Fibroblast of skin of left quadriceps (primary cell): ENCODE results near the gene EPHB1.

Source experiments
- DNase-seq, 2 experiments: peaks; one replicate each; pipeline ENCODE4 v3.0.0-alpha.2; 2013; ENCODE audit warnings: low read depth in 2 of 2

Gene EPHB1

DNA sequence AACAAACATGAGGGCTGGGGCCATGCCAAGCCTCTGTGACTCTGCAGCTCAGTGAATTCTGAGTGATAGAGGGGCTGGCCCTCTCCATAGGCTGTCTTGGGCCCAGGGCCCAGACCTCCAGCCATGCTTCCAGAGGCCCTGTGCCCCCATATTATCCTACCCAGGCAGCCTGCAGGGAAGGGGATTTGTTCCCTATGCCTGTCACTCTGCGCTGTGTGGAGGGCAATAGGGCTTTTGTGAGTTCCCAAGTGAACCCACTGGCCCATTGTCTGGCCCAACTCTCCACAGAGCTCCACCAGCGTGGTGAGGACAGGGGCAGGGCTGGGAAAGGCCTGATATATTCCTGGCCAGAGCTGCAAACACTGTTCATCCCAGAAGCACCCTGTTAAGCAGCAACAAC lies 113.2 kb downstream of the EPHB1 start:
- no peak for DNase-seq

DNA sequence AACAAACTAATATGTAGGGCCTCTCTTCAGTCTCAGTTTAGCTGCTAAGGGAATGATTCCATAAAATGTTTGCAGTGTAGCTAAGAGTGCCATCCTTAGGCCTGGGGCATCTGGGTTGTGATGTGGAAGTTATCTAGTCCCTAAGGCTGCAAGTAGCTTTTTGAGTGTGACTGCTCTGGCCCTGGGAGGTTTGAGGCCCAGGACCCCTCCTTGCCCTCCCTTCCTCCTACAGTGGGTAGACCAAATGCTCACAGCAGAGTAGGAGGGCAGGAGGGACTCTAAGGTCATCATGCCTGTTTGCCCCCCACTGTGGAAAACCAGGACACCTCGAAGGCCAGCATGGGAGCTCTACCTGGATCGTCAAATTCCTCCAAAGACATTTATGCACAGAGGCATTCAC lies 115.0 kb downstream of the EPHB1 start:
- no peak for DNase-seq

DNA sequence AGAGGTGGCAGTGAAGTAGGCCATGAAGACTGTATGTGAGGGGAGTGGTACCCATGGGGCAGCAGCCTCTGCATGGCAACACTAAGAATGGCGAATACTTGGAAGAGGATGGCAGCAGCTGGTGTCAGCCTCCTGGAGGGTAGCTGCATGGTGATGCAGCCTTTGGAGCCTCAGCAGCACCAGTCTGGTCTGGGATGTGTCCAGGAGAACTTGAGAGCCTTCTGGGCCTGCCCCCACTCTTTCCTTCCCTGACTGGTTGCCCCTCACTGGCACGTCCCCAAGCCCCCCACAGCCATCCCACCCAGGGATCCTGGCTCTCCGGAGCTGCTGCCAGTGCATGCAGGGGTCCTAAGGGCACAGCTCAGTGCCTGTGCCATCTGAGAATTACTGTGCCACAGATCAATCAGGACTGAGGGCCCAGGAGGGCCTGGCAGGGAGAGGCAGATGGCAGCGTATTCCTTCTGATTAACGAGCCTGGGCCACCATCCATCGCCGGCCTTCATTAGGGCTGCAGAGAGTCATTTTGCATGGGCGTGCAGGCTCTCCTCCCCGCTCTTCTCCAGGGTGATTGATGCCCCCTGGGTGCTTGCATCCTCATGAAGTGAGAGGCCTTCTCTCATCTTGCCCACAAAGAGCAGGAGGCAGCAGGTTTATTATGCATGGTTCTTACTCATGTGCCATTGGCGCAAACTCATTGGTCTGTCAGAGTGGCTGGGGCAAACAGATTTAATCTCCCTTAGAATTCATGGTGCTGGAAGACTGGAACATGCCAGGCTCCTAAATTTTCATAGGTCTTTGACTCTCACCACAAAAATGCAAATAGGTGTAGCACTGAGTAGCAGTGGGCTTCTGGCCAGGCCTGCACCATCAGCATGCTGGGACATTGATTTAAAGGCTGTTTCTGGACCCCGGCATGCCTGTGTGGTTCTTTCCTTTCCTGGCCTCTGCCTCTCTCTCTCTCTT lies 116.8 kb downstream of the EPHB1 start:
- DNase-seq: no peak

DNA sequence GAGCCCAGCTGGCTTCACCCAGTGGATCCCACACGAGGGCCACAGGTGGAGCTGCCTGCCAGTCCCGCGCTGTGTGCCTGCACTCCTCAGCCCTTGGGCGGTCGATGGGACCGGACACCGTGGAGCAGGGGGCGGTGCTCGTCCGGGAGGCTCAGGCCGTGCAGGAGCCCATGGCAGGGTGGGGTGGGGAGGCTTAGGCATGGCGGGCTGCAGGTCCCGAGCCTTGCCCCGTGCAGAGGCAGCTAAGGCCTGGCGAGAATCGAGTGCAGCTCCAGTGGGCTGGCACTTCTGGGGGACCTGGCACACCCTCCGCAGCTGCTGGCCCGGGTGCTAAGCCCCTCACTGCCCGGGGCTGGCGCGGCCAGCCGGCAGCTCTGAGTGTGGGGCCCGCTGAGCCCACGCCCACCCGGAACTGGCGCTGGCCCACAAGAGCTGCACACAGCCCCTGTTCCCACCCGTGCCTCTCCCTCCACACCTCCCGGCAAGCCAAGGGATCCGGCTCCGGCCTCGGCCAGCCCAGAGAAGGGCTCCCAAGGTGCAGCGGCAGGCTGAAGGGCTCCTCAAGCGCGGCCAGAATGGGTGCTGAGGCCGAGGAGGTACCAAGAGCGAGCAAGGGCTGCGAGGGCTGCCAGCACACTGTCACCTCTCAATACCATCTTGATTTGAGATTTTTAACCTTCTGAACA lies 121.4 kb downstream of the EPHB1 start:
- DNase-seq: no peak

DNA sequence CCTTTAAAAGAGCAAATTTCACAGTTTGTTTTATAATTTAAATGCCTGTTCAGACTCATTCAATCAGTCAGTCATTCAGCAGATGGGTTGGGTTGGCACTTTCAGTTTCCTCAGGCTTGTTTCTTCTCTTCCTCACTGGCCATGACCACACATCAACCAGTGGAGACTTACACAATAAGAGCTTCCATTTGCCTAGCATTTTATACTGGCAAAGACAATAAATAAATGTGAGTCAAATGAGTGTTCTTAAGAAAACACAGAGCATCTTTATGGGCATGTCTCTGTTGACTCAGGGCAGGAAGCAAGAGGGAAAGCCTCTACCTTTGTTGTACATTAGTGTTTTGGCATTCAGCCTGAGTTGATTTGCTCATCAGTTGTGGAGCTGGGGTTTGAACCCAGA lies 122.6 kb downstream of the EPHB1 start:
- no peak for DNase-seq

DNA sequence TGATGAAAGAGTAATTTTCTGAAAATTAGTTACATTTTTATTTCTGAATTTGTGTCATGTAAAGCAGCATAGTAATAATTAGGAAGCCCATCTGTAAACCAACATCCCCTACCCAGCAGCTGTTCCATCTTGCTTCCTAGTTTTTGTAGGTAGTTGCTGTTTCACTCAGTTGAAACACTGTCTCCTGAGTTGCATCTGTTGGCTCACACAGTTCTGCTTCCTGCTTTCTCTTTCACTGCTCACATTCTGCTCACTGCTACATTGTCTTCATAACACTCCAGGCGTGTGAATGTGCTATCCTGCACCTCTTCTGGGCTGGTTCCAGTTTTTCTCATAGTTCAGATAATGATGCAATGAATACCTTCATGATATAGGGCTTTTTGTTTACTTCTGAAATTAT lies 123.4 kb downstream of the EPHB1 start:
- no peak for DNase-seq

DNA sequence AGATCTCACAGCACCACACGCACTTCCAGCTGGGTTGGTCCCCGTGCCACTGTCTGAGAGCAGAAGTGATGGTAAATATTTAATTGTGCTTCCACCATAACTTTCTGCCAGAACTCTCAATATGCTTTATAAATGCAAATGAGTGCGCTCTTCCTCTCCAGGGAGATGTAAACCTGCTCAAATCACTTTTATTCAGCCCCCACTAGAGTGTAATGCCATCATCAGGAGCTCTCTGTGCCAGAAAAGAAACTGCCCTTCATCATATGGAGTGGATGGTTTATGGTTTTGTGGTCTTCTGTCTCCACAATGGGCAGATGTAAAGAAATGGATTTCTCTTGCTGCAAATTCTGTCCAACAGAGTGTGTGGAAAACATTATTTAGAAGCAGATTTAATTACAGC lies 127.0 kb downstream of the EPHB1 start:
- DNase-seq: no peak

DNA sequence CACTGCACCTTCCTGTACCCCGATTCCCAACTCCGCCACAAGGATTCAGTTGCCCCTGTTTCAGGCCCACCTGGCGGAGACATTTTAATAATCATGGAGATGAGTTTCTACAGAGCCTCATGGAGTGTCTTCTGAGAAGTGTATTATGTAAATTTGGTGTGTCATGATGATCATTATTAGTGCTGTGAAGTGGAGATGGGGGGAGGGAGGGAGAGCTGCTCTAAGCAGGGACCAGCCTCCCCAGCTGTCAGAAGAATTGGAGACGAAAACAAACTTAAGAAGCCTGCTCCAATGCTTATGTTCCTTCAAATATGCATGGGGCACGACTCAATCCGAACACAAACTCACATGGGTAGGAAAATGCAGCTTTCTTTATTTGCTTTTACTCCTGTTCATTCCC lies 127.8 kb downstream of the EPHB1 start:
- DNase-seq: no peak

DNA sequence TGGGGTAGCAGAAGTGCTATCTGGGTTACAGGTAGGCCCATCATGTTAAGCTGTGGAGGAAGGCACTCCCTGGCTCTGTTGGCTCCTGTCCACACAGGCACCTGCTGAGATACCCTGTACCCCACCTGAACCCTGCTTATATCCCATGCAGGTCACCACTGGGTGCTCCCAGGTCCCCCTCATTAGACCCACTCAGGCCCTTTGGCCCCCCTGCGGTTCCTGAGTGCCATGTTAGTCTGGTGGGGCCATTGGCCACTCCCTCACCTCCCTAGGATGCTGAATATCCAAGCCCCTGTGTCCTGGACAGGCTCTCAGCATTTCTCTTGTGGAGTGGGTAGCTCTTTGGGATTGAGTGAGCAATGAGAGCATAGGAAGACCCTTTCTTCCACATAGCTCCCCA lies 128.2 kb downstream of the EPHB1 start:
- DNase-seq: no peak

DNA sequence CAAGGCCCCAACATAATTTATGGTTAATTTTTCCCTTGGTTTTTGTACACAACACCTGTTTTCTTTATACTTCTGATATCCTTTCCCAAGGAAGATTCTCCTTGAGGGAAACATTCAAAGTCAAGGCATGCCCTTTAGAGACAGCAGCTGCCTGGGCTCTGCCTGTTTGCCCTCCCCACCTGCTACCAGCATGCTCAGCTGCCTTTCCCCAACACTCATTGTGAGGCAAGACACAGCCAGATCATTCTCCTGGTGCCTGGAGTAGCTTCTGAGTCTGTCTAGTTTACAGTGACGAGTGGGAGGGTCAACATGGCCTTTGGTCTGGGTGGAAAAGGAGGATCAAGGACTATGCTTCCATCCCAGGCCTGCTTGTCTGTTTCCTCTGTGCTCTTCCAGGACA lies 132.5 kb downstream of the EPHB1 start:
- no peak for DNase-seq

DNA sequence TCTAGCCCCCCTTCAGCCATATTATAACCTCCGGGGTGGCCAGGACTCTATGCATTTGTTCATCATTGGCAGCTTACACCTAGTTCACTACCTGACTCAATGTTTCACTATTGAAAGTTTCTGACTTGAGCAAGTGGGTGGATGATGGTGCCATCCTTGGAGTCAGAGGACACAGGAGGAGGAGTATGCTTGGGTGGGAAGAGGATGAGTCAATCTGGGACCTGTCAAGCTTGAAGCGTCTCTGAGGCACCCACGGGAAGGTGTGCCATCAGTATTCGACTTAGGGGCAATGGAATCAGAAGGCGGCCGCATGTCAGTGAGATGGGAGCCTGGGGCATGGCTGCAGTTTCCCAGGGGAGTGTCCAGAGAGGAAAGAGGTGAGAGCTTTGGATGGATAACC lies 133.3 kb downstream of the EPHB1 start:
- no peak for DNase-seq

DNA sequence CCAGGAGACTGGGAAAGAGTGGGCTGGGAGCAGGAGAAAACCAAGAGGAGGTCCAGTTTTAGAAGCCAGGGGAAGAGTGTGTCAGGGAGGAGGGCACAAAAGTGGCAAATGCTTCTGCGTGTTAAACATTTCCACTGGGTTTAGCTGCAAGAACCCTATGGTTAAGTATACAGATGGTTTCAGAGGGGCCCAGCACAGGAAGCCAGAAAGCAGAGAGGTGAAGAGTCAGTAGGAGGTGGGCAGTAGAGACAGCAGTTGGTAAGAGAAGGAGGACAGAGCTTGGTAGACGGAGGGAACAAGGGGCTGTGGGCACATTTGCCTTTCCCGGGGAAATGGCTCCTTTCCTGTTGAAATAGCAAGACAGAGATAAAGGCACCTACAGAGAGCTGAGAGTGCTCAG lies 133.8 kb downstream of the EPHB1 start:
- DNase-seq: no peak

DNA sequence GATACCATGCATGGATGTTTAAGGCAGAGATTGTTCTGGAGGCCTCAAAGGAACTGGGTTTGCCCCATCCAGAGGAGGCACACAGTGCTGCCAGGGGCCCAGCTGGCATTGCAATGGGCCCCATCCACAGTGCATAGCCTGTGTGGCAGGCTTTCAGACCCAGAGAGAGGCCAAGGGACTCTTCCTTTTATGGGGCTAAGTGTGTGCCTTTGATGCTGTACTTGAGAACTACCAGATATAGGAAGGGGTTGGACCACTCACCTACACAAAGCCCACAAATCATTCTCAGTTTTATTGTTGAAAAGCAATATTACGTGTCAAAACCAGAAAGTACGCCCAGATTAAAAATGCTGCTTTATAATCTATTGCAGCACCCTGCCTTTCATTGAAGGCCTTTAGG lies 134.9 kb downstream of the EPHB1 start:
- no peak for DNase-seq

DNA sequence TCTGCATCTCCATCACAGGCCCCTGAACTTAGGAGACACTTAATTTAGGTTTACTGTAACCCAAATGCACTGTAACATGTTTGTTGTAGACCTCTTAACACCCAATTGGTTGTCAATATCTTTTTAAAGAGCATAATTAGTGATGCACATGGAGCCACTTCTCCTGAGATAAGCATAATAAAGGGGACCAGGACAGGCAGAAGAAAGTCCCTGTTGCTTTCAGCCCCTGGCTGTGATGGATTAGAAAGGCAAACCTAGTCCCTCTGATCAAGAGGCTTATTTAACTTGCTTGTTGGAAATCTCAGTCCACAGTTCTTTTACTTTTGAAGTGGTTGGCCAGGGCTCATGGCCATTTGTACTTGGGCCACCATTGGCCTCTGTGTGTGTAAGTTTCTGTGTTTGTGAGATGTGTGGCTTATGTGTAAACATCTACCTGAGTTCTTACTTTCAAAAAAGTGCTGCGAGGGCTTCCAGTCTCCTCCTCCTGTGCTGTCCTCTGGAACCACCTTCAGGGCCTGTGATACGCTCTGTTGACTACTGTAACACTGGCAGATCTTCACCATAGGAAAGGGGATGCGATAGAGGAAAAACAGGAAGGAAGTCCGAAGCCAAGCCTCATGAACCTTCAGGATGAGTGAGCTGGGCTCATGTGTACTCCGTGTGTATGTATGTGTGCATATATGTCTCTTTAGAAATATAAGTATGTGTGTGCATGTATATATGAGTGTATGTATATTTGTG lies 136.2 kb downstream of the EPHB1 start:
- DNase-seq: no peak

DNA sequence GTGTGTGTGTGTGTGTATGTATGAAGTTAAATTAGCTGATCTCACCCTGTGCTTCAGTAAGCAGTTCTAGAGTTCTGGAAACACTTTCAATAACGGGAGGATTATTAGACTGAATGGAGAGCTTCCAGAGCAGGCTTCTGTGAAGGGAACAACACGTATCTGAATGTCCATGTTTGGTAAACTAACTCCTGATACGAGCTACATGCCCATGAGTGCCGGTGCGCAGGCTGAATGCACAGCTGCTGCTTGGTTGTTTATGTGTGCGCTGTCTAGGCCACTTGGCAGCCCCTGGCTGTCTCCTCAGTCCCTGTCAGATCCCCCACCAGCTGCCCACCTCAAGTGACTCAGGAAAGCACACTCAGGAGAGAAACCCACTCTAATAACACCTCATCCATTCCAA lies 137.0 kb downstream of the EPHB1 start:
- no peak for DNase-seq

DNA sequence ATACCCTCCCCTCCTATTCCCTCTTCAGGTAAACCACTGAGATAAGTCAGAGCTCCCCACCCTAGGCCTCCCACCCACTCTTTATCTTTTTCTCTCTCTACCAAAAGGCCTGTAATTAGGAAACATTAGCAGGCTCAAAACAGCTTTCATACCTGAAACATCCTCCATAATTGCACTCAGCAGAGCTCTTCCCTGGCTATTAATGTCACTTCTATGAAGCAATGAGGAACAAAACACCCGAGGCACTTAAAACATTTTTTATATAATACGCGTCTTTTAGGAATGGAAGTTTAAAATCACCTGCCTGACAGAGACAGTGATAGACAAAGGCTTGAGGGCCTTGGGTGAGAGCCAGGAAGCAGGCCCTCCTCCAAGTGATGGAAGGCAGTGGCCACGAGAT lies 138.9 kb downstream of the EPHB1 start:
- DNase-seq: no peak

DNA sequence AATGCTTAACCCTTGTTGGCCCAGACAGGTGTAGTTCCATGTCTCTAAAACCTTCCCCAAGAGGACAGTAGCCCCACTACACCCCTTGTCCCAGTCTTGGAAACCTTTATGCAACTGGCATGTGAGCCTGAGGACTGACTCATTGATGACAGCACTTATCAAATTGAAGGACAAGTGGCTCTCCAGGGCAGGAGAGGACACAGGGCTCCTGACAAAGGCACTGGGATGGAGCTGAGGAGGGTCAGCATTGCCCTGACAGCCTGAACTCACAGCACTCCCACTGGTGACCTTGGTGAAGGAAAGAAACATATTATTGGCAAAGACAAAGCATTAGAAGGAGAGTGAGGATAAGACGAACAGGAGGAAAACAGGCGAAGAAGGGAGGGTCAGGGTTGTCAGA lies 139.9 kb downstream of the EPHB1 start:
- no peak for DNase-seq

DNA sequence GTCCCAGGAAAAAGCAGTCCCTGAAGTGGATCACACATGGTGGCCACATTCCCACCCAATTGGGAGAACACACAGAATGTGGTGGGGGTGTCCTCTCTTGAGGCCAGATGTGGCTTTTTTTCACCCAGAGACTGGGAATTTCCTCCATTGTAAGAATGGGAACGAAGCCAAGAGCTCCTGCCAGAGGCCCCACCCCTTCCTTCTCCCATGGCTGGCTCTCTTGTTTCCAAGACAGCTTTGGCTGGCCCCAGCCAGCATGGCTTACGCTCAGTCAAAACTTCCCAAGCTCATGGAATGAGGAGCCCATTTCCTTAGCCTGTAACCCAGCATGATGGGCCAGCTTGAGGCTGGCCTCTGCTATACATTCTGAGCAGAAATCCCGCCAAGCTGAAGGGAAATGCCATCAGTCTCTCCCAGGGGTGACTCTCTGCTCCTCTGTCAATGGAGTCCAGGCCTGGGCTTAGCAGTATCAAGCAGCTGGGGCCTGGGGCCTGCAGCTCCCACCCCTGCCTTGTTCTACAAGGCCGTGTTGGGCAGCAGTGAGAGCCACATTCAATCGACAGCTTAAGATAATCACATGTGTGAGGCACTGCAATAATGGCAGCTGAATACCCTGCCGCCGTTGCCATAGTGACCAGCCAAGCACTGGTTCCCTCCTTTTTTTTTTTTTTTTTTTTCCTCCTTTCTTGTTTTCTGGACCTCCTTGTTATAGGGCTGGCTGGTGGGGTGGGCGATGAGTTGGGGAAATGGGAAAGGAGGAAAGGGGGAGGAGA lies 142.4 kb downstream of the EPHB1 start:
- DNase-seq: peak; percentile 8 to 10

DNA sequence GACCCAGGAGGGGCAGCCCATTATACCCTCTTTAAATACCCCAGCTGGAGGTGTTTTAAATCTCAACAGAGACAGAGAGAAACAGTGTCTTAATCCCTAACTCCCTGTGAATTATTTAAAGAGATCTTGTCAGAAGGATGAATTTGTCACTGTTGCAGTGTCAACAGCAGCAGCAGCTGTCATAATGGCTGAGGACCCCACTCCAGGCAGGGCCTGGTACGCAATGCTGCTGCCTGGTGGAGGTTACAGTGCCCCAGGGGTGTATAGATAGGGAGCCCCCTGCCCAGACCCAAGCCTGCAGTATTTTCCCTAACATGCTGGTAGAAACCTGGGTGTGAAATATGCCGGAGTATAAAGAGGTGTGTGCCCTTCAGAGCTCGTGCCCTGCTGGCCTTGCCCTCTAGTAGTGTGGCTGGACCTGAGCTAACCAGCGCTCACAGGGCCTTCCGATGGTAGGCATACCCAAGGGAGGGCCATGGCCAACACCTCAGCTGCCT lies 143.0 kb downstream of the EPHB1 start:
- DNase-seq: no peak

DNA sequence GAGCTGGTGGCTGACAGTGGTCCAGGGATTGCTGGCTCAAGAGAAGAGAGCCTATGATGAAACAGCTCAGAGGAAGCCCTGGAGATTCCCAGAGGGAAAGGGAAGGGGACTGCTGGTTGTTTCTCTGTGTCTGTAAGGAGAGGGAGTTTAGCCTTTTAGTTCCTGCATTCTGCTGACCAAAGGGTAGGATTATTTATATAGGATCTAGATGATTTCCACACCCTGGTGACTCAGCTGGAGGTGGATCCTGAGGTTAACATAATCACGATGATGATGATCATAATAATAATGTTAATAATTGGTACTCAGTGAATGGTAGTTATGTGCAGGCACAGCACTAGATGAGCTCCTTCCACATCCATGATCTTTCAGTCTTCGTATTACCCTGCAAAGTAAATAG lies 144.9 kb downstream of the EPHB1 start:
- no peak for DNase-seq

DNA sequence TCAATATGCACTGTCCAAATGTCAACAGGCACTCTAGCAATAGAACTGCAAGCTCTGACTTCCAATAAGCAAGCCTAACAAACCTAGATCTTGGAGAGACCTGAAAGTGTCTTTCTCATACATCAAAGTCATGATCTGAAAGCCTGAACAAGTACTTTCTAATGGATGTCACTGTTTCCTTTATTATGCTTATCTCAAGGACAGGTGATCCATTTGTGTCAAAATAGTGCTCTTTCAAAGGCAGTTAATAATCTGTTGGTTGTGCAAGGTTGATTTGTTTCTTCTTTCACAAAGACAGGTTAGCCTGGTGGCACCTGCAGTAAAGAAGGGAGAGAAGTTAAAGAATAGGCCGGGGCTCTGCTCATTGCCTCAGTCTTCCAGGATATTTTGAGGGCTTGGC lies 146.8 kb downstream of the EPHB1 start:
- DNase-seq: no peak

DNA sequence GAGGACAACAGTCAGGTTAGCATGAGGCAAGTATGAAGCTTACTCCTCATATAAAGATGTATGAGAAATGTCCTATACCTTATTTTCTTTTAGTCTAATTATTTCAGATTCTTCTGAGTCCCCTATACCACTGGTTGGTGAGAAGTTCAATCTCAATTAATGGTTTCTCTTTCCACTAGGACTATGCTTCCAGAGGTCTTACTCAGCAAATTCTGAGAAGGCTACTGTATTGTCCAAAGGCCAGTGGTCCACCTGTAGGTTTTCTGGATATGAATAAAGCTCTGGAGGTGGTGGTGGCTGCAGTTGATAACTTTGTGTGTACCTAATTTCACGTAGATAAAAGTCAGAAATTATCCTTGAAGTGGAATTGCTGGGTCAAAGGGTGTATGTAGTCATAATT lies 149.4 kb downstream of the EPHB1 start:
- no peak for DNase-seq
